Fibroblast of mammary gland (primary cell): Measurements from ENCODE around the gene SRA1.

Source experiments
- DNase-seq: peaks from one replicate; pipeline ENCODE4 v3.0.0-alpha.2; 2010; ENCODE audit warnings: low read depth
- H3K4me3 ChIP-seq: 2 replicates; pipeline ENCODE4 v1.5.1; 2011; ENCODE audit warnings: low read depth, mild to moderate bottlenecking, low read length, moderate library complexity; ENCODE audit not compliant: control insufficient read depth
- CTCF ChIP-seq: conservative IDR thresholded peaks from 2 replicates; pipeline ENCODE4 v1.5.1; 2011; ENCODE audit warnings: low read depth, low read length, inconsistent platforms; ENCODE audit not compliant: control insufficient read depth, insufficient read depth

Gene SRA1

GRCh38 chr5:140540227-140540626, 17.0 kb downstream of the SRA1 start:
- no peak for DNase-seq
- TF ChIP-seq CTCF = no peak
- no peak overlapping the region for H3K4me3 ChIP-seq

GRCh38 chr5:140524003-140524402, 33.3 kb downstream of the SRA1 start:
- no peak for DNase-seq
- TF ChIP-seq CTCF = no peak
- no peak overlapping the region for H3K4me3 ChIP-seq

- no peak for TF ChIP-seq CTCF
- H3K4me3 ChIP-seq = no peak overlapping the region
- no peak for DNase-seq
These were observed 44.1 kb downstream of the SRA1 start for GRCh38 chr5:140513124-140513523.

- DNase-seq = no peak
- no peak for TF ChIP-seq CTCF
- H3K4me3 ChIP-seq = no peak overlapping the region
These were observed 47.4 kb downstream of the SRA1 start for GRCh38 chr5:140509898-140510297.

- H3K4me3 ChIP-seq = no peak overlapping the region
- DNase-seq = no peak
- no peak for TF ChIP-seq CTCF
These were observed 54.4 kb downstream of the SRA1 start for GRCh38 chr5:140502834-140503233.
